Measurements from ENCODE around the gene CFAP20DC. TPM values are rescaled to one million over a fixed set of nuclear protein-coding genes. Genes with fewer than 3 reads are reported as not detected.

Gene CFAP20DC
- total RNA-seq, 1 donor = 2.2 TPM

- no peak for TF ChIP-seq CTCF (IDR thresholded peaks at IDR 0.05; ENCODE audit: extremely low read depth, low read depth, low read length)
- H4K20me1 ChIP-seq (ENCODE audit: insufficient read depth, low read length) = no peaks in the 10 kb centered on the region
- no peak overlapping the region for H3K4me2 ChIP-seq (ENCODE audit: insufficient read depth, low read length)
- no peak overlapping the region for H3K27ac ChIP-seq (ENCODE audit: low read depth, low read length)
- no peaks in the 10 kb centered on the region for H3K9me3 ChIP-seq (ENCODE audit: low read depth, low read length)
- H2AFZ ChIP-seq (ENCODE audit: low read length) = no peak overlapping the region
- no peaks in the 10 kb centered on the region for H3K27me3 ChIP-seq (ENCODE audit: insufficient read depth, low read length)
- no peaks in the 10 kb centered on the region for H3K4me1 ChIP-seq (ENCODE audit: insufficient read depth, low read length)
- no peaks in the 10 kb centered on the region for H3K79me2 ChIP-seq (ENCODE audit: insufficient read depth, low read length)
- no peak overlapping the region for H3K4me3 ChIP-seq (ENCODE audit: insufficient read depth, low read length)
- H3K36me3 ChIP-seq (ENCODE audit: insufficient read depth, low read length) = no peaks in the 10 kb centered on the region
- DNase-seq (ENCODE audit: insufficient read length, low spot score, missing footprints) = no peak
Observed at GRCh38 chr3:58784888-58785287, 264.9 kb downstream of the CFAP20DC start.

GRCh38 chr3:58784425-58784824, 265.4 kb downstream of the CFAP20DC start:
- Histone ChIP-seq H4K20me1 (ENCODE audit: insufficient read depth, low read length) (no peaks in the 10 kb centered on the region), H2AFZ (ENCODE audit: low read length) (no peak overlapping the region), H3K4me2 (ENCODE audit: insufficient read depth, low read length) (no peak overlapping the region), H3K4me1 (ENCODE audit: insufficient read depth, low read length) (no peaks in the 10 kb centered on the region), H3K4me3 (ENCODE audit: insufficient read depth, low read length) (no peak overlapping the region), H3K9me3 (ENCODE audit: low read depth, low read length) (no peaks in the 10 kb centered on the region), H3K27ac (ENCODE audit: low read depth, low read length) (no peak overlapping the region), H3K27me3 (ENCODE audit: insufficient read depth, low read length) (no peaks in the 10 kb centered on the region), H3K79me2 (ENCODE audit: insufficient read depth, low read length) (no peaks in the 10 kb centered on the region), H3K36me3 (ENCODE audit: insufficient read depth, low read length) (no peaks in the 10 kb centered on the region)
- TF ChIP-seq CTCF (IDR thresholded peaks at IDR 0.05; ENCODE audit: extremely low read depth, low read depth, low read length) = no peak
- no peak for DNase-seq (ENCODE audit: insufficient read length, low spot score, missing footprints)

- Histone ChIP-seq H3K27ac (ENCODE audit: low read depth, low read length) (no peak overlapping the region), H3K79me2 (ENCODE audit: insufficient read depth, low read length) (no peaks in the 10 kb centered on the region), H3K36me3 (ENCODE audit: insufficient read depth, low read length) (no peaks in the 10 kb centered on the region), H2AFZ (ENCODE audit: low read length) (no peak overlapping the region), H3K4me2 (ENCODE audit: insufficient read depth, low read length) (no peak overlapping the region), H3K27me3 (ENCODE audit: insufficient read depth, low read length) (no peaks in the 10 kb centered on the region), H3K4me3 (ENCODE audit: insufficient read depth, low read length) (no peak overlapping the region), H4K20me1 (ENCODE audit: insufficient read depth, low read length) (no peaks in the 10 kb centered on the region), H3K4me1 (ENCODE audit: insufficient read depth, low read length) (no peaks in the 10 kb centered on the region), H3K9me3 (ENCODE audit: low read depth, low read length) (no peaks in the 10 kb centered on the region)
- no peak for TF ChIP-seq CTCF (IDR thresholded peaks at IDR 0.05; ENCODE audit: extremely low read depth, low read depth, low read length)
- no peak for DNase-seq (ENCODE audit: insufficient read length, low spot score, missing footprints)
Observed at GRCh38 chr3:58783845-58784244, 266.0 kb downstream of the CFAP20DC start.

GRCh38 chr3:58779934-58780333, 269.9 kb downstream of the CFAP20DC start:
- no peak overlapping the region for H3K4me3 ChIP-seq (ENCODE audit: insufficient read depth, low read length)
- H2AFZ ChIP-seq (ENCODE audit: low read length) = no peak overlapping the region
- DNase-seq (ENCODE audit: insufficient read length, low spot score, missing footprints) = no peak
- H3K4me2 ChIP-seq (ENCODE audit: insufficient read depth, low read length) = no peak overlapping the region
- no peak overlapping the region for H3K27ac ChIP-seq (ENCODE audit: low read depth, low read length)
- H3K9me3 ChIP-seq (ENCODE audit: low read depth, low read length) = peaks cover 2% of the 10 kb centered on the region
- no peaks in the 10 kb centered on the region for H4K20me1 ChIP-seq (ENCODE audit: insufficient read depth, low read length)
- no peaks in the 10 kb centered on the region for H3K27me3 ChIP-seq (ENCODE audit: insufficient read depth, low read length)
- H3K4me1 ChIP-seq (ENCODE audit: insufficient read depth, low read length) = no peaks in the 10 kb centered on the region
- no peaks in the 10 kb centered on the region for H3K36me3 ChIP-seq (ENCODE audit: insufficient read depth, low read length)
- no peaks in the 10 kb centered on the region for H3K79me2 ChIP-seq (ENCODE audit: insufficient read depth, low read length)
- no peak for TF ChIP-seq CTCF (IDR thresholded peaks at IDR 0.05; ENCODE audit: extremely low read depth, low read depth, low read length)
